ENCODE measurements around the gene HDAC9.

The HDAC9 gene

GRCh38 chr7:18541181-18541870, 45.8 kb downstream of the HDAC9 start:
- no peak for TF ChIP-seq CTCF (IDR thresholded peaks at IDR 0.05)
- Histone ChIP-seq H3K27ac (no peak overlapping the region), H3K4me3 (ENCODE audit: low read depth in 1 of 2, low read length in 1 of 2) (no peak overlapping the region)

DNA sequence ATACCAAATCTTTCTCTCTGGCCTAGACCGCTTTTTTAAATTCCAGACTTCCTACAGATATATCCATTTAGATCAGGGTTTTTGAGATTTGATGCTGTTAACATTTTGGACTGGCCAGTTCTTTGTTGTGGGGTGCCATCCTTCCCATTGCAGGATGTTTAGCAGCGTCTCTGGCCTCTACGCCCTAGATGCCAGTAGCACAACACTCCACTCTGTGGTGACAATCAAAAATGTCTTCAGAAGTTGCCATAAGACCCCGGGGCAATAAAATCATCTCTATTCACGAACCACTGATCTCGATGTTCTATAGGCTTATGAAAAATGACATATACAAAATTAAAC, 46.3 kb downstream of the HDAC9 start:
- TF ChIP-seq CTCF (IDR thresholded peaks at IDR 0.05), result no peak
- Histone ChIP-seq H3K36me3 (no peaks in the 10 kb centered on the region), H3K4me3 (ENCODE audit: low read depth in 1 of 2, low read length in 1 of 2) (no peak overlapping the region), H3K27ac (no peak overlapping the region), H3K4me1 (ENCODE audit: control insufficient read depth in 1 of 2, insufficient read depth in 1 of 2, low read depth in 1 of 2, low read length in 1 of 2) (no peaks in the 10 kb centered on the region), H3K9me3 (no peaks in the 10 kb centered on the region), H3K27me3 (no peaks in the 10 kb centered on the region)

More at GRCh38 chr7:18541181-18541870, 45.8 kb downstream of the HDAC9 start:
- Histone ChIP-seq H3K36me3 (no peaks in the 10 kb centered on the region), H3K27me3 (no peaks in the 10 kb centered on the region), H3K9me3 (no peaks in the 10 kb centered on the region), H3K4me1 (ENCODE audit: control insufficient read depth in 1 of 2, insufficient read depth in 1 of 2, low read depth in 1 of 2, low read length in 1 of 2) (no peaks in the 10 kb centered on the region)

DNA sequence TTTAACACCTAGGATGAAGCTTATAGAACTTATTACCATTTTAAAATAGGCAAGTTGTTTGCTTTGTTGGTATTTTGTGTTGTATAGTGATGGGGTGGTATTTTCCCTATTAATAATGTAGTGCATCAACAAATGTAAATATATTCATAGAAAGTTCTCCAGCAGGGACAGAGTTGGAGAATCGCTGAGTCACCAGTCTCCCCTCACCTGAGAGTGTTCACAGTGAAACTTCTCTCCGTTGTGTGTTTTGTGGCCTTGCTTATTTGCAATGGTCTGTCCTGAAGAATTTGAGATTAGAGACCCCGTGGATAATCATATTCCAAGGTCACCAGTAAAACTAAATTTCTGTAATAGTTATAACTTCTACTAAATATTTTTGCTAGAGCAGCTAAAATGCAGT, 51.0 kb downstream of the HDAC9 start:
- Histone ChIP-seq H3K4me1 (ENCODE audit: control insufficient read depth in 1 of 2, insufficient read depth in 1 of 2, low read depth in 1 of 2, low read length in 1 of 2) (no peaks in the 10 kb centered on the region), H3K36me3 (no peaks in the 10 kb centered on the region), H3K27me3 (no peaks in the 10 kb centered on the region), H3K4me3 (ENCODE audit: low read depth in 1 of 2, low read length in 1 of 2) (no peak overlapping the region), H3K27ac (no peak overlapping the region), H3K9me3 (no peaks in the 10 kb centered on the region)
- TF ChIP-seq CTCF (IDR thresholded peaks at IDR 0.05), result no peak

DNA sequence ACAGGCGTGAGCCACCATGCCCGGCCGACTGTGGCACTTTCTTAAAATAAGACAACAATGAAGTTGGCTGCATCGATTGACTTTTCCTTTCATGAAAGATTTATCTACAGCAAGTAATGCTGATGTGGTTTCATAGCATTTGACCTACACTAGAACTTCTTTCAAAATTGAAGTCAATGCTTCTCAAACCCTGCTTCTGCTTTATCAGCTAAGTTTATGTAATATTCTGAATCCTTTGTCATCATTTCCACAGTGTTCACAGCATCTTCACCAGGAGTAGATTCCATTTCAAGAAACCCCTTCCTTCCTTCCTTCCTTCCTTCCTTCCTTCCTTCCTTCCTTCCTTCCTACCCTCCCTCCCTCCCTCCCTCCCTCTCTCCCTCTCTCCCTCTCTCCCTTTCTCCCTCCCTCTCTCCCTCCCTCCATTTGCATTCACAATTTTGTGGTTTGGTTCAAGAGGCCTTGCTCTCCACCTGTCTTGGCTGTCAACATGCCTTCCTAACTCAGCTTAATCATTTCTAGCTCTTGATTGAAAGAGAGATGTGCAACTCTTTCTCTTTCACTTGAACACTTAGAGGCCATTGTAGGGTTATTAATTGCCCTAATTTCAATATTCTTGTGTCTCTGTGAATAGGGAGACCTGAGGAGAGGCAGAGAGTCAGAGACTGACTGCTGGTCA, 52.1 kb downstream of the HDAC9 start:
- H3K9me3 ChIP-seq, result no peaks in the 10 kb centered on the region
- H3K27me3 ChIP-seq, result no peaks in the 10 kb centered on the region
- H3K27ac ChIP-seq, result no peak overlapping the region
- no peak overlapping the region for H3K4me3 ChIP-seq (ENCODE audit: low read depth in 1 of 2, low read length in 1 of 2)
- TF ChIP-seq CTCF (IDR thresholded peaks at IDR 0.05), result no peak
- H3K4me1 ChIP-seq (ENCODE audit: control insufficient read depth in 1 of 2, insufficient read depth in 1 of 2, low read depth in 1 of 2, low read length in 1 of 2), result no peaks in the 10 kb centered on the region
- H3K36me3 ChIP-seq, result no peaks in the 10 kb centered on the region

- no peaks in the 10 kb centered on the region for H3K36me3 ChIP-seq
- no peak overlapping the region for H3K27ac ChIP-seq
- no peak overlapping the region for H3K4me3 ChIP-seq (ENCODE audit: low read depth in 1 of 2, low read length in 1 of 2)
- no peak for TF ChIP-seq CTCF (IDR thresholded peaks at IDR 0.05)
- H3K27me3 ChIP-seq, result no peaks in the 10 kb centered on the region
- H3K9me3 ChIP-seq, result no peaks in the 10 kb centered on the region
- H3K4me1 ChIP-seq (ENCODE audit: control insufficient read depth in 1 of 2, insufficient read depth in 1 of 2, low read depth in 1 of 2, low read length in 1 of 2), result no peaks in the 10 kb centered on the region
Measured at GRCh38 chr7:18548534-18548933, 53.0 kb downstream of the HDAC9 start.
